AG04449 (cell line): ENCODE data around the gene TMIGD1.
"Not testable (repeated sequence)": the region's sequence is repeated elsewhere in the genome, so short reads cannot be mapped to it uniquely, and the experiment has no call there.

Experiments
- CTCF ChIA-PET: fragments of 350-600 bp; formaldehyde crosslinking; extraction: SDS; loops from one replicate; lab custom pipeline; 2021; ENCODE audit warnings: antibody characterized with exemption; lab: Yijun Ruan, JAX
- POLR2A ChIA-PET: fragments of 400-600, 350-600 bp; formaldehyde crosslinking; extraction: SDS; loops from one replicate; lab custom pipeline; 2020; ENCODE audit warnings: antibody characterized with exemption, inconsistent platforms; lab: Yijun Ruan, JAX
- DNase-seq: peaks from one replicate; pipeline ENCODE4 v3.0.0-alpha.2; 2010; ENCODE audit warnings: low read depth, low spot score
- H3K4me3 ChIP-seq: 2 replicates; pipeline ENCODE4 v1.5.1; 2011; ENCODE audit warnings: low read depth, mild to moderate bottlenecking, control low read depth, low read length
- CTCF ChIP-seq: IDR thresholded peaks from one replicate; pipeline ENCODE4 v1.5.1; 2011; ENCODE audit warnings: mild to moderate bottlenecking, moderate library complexity, low read length, control low read depth, inconsistent platforms; ENCODE audit not compliant: insufficient read depth; ENCODE audit errors: missing control alignments

The TMIGD1 gene

GRCh38 chr17:30352240-30352814, 18.5 kb upstream of the TMIGD1 start:
- no peak for DNase-seq
- TF ChIP-seq CTCF: no peak
- H3K4me3 ChIP-seq: no peak overlapping the region
- ChIA-PET CTCF (no interaction called here), POLR2A (interaction anchor here (0.7 kb wide), 1 partner anchor 13 kb away, joined by 4 read pairs; no protein-coding TSS in a partner anchor)

- CTCF ChIA-PET: no interaction called here
- DNase-seq: no peak
Measured at GRCh38 chr17:30351735-30352134, 17.9 kb upstream of the TMIGD1 start.

GRCh38 chr17:30351263-30351662, 17.4 kb upstream of the TMIGD1 start:
- POLR2A ChIA-PET, DNase-seq, H3K4me3 ChIP-seq: not testable (repeated sequence)
- CTCF ChIA-PET: interaction anchor here (0.8 kb wide), 1 partner anchor 11 kb away, joined by 3 read pairs; no protein-coding TSS in a partner anchor

More at GRCh38 chr17:30351735-30352134, 17.9 kb upstream of the TMIGD1 start:
- no peak for TF ChIP-seq CTCF
- H3K4me3 ChIP-seq: no peak overlapping the region
- POLR2A ChIA-PET: no interaction called here

GRCh38 chr17:30349252-30349651, 15.4 kb upstream of the TMIGD1 start:
- TF ChIP-seq CTCF: no peak
- no peak overlapping the region for H3K4me3 ChIP-seq
- no peak for DNase-seq
- POLR2A ChIA-PET: no interaction called here
- CTCF ChIA-PET: interaction anchor here (0.8 to 2.3 kb wide), 4 partner anchors 9 to 370 kb away, joined by 3 to 14 read pairs (median 4); no protein-coding TSS in a partner anchor

- ChIA-PET CTCF (interaction anchor here (1.6 kb wide), 1 partner anchor 11 kb away, joined by 5 read pairs; no protein-coding TSS in a partner anchor), POLR2A (no interaction called here)
- no peak overlapping the region for H3K4me3 ChIP-seq
- TF ChIP-seq CTCF: no peak
- no peak for DNase-seq
Measured at GRCh38 chr17:30347488-30347887, 13.6 kb upstream of the TMIGD1 start.

GRCh38 chr17:30346221-30346795, 12.5 kb upstream of the TMIGD1 start:
- ChIA-PET CTCF (interaction anchor here (1.0 to 1.6 kb wide), 2 partner anchors 10 to 242 kb away, joined by 5 read pairs; no protein-coding TSS in a partner anchor), POLR2A (no interaction called here)
- TF ChIP-seq CTCF: no peak
- no peak overlapping the region for H3K4me3 ChIP-seq
- DNase-seq: no peak
